NOMO-1 treated with DMSO at 0.1 percent for 48 hours (cell line): ENCODE data around the gene XAF1.
"Not testable (repeated sequence)": the region's sequence is repeated elsewhere in the genome, so short reads cannot be mapped to it uniquely, and the experiment has no call there.

ENCODE experiments used
- DNase-seq: peaks from one replicate; lab custom pipeline; 2025; ENCODE audit not compliant: unreplicated experiment; lab: John Stamatoyannopoulos, UW

XAF1 gene

GRCh38 chr17:6755731-6756184 lies at the start of gene XAF1:
Gene XAF1 (plus strand): TSS chr17:6756046. CDS start chr17:6756079, 33 bp downstream.
- DNase-seq: peak; percentile 72

- DNase-seq: no peak
Measured at GRCh38 chr17:6706499-6706898, 49.3 kb upstream of the XAF1 start.

- no peak for DNase-seq
Measured at GRCh38 chr17:6706996-6707395, 48.9 kb upstream of the XAF1 start.

GRCh38 chr17:6708357-6708961 lies 47.4 kb upstream of the XAF1 start:
- no peak for DNase-seq

- DNase-seq: no peak
Measured at GRCh38 chr17:6710317-6710716, 45.5 kb upstream of the XAF1 start.

GRCh38 chr17:6711081-6711674 lies 44.7 kb upstream of the XAF1 start:
- no peak for DNase-seq

- DNase-seq: peak; percentile 60
Measured at GRCh38 chr17:6711681-6712057, 44.2 kb upstream of the XAF1 start.

GRCh38 chr17:6712058-6712853 lies 43.6 kb upstream of the XAF1 start:
- no peak for DNase-seq

GRCh38 chr17:6712854-6713129 lies 43.1 kb upstream of the XAF1 start:
- DNase-seq: no peak

GRCh38 chr17:6713130-6713917 lies 42.5 kb upstream of the XAF1 start, which contains the start of gene SLC13A5:
Gene SLC13A5 (minus strand): TSS chr17:6713369. CDS start chr17:6713333, 36 bp downstream.
- DNase-seq: no peak

GRCh38 chr17:6713918-6714271 lies 42.0 kb upstream of the XAF1 start:
- DNase-seq: no peak

GRCh38 chr17:6714315-6714874 lies 41.5 kb upstream of the XAF1 start:
- no peak for DNase-seq

- no peak for DNase-seq
Measured at GRCh38 chr17:6716736-6717135, 39.1 kb upstream of the XAF1 start.

GRCh38 chr17:6721744-6722143 lies 34.1 kb upstream of the XAF1 start:
- DNase-seq: no peak

GRCh38 chr17:6724009-6724408 lies 31.8 kb upstream of the XAF1 start:
- no peak for DNase-seq

- DNase-seq: no peak
Measured at GRCh38 chr17:6729531-6729930, 26.3 kb upstream of the XAF1 start.

- DNase-seq: not testable (repeated sequence)
Measured at GRCh38 chr17:6746665-6747064, 9.2 kb upstream of the XAF1 start.

- DNase-seq: no peak
Measured at GRCh38 chr17:6748617-6749016, 7.2 kb upstream of the XAF1 start.

GRCh38 chr17:6749519-6749918 lies 6.3 kb upstream of the XAF1 start:
- DNase-seq: no peak

- peak; percentile 44 for DNase-seq
Measured at GRCh38 chr17:6752068-6752909, 3.6 kb upstream of the XAF1 start.
